Nephron (organoid): ENCODE results near the gene MYCN.
"Not testable (repeated sequence)": the region's sequence is repeated elsewhere in the genome, so short reads cannot be mapped to it uniquely, and the experiment has no call there.

Experiments used
- H3K27ac Mint-ChIP-seq, 3 experiments: 2 replicates each; pipeline ENCODE4 v1.8.0; 2020; ENCODE audit warnings: mixed read lengths in 3 of 3, mild to moderate bottlenecking in 2 of 3, moderate library complexity in 1 of 3
- H3K27me3 Mint-ChIP-seq: 2 replicates; pipeline ENCODE4 v1.8.0; 2021; ENCODE audit warnings: low read depth, mild to moderate bottlenecking, moderate library complexity, mixed read lengths
- H3K36me3 Mint-ChIP-seq: 2 replicates; pipeline ENCODE4 v1.8.0; 2020; ENCODE audit warnings: low read depth, mixed read lengths
- H3K4me1 Mint-ChIP-seq: 2 replicates; pipeline ENCODE4 v1.8.0; 2020; ENCODE audit warnings: mixed read lengths
- H3K4me3 Mint-ChIP-seq, 3 experiments: 2 replicates each; pipeline ENCODE4 v1.8.0; 2020; ENCODE audit warnings: mild to moderate bottlenecking in 3 of 3, mixed read lengths in 3 of 3, moderate library complexity in 2 of 3
- H3K9me3 Mint-ChIP-seq: 2 replicates; pipeline ENCODE4 v1.8.0; 2020; ENCODE audit warnings: mixed read lengths
- TF ChIP-seq, protein P1 (sequence below), 3 experiments: fragments of 200-600 bp; sonication (generic); IDR thresholded peaks; one replicate each; pipeline ENCODE4 v1.5.0; 2021; ENCODE audit warnings: antibody characterized with exemption in 3 of 3; ENCODE audit not compliant: unreplicated experiment in 3 of 3

The MYCN gene

DNA sequence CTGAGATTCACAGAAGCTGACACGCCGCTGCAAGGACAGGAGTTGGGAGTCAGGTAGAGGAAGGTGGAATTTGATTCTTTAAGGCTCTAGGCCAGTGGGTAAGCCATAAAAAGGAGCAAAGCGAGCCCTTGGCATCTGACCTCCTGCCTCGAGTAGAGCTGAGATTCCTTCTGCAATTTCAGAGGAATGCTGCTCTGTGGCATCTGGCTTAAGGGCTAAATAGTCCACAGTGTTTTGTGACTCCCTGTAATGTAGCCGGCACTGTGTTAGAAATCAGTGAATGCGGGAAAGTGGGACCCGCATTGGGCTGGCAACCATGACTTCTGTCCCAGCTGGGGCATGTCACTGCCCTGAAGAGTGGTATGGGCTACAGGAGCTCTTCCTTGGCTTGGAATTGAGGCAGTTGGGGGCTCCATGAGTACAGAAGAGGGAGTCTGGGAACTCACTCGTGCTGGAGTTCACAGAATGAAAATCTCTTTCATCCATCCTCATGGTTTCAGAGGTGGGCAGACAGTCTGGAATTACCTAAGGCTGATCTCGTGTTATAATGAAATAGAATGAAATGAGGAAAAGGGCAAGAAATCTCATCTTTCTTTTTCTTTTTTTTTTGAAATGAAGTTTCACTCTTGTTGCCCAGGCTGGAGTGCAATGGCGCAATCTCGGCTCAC is 12.7 kb upstream of the MYCN start:
- H3K27me3 Mint-ChIP-seq, result peaks cover 3% of the 10 kb centered on the region
- no peaks in the 10 kb centered on the region for H3K36me3 Mint-ChIP-seq
- H3K9me3 Mint-ChIP-seq, result peaks cover 2% of the 10 kb centered on the region
- H3K27ac Mint-ChIP-seq, result no peak overlapping the region
- TF ChIP-seq, protein P1, sequence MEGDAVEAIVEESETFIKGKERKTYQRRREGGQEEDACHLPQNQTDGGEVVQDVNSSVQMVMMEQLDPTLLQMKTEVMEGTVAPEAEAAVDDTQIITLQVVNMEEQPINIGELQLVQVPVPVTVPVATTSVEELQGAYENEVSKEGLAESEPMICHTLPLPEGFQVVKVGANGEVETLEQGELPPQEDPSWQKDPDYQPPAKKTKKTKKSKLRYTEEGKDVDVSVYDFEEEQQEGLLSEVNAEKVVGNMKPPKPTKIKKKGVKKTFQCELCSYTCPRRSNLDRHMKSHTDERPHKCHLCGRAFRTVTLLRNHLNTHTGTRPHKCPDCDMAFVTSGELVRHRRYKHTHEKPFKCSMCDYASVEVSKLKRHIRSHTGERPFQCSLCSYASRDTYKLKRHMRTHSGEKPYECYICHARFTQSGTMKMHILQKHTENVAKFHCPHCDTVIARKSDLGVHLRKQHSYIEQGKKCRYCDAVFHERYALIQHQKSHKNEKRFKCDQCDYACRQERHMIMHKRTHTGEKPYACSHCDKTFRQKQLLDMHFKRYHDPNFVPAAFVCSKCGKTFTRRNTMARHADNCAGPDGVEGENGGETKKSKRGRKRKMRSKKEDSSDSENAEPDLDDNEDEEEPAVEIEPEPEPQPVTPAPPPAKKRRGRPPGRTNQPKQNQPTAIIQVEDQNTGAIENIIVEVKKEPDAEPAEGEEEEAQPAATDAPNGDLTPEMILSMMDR (IDR thresholded peaks at IDR 0.05; ENCODE audit: unreplicated experiment in 3 of 3), result no peak
- H3K4me1 Mint-ChIP-seq, result peaks cover 4% of the 10 kb centered on the region
- H3K4me3 Mint-ChIP-seq, result no peak overlapping the region

DNA sequence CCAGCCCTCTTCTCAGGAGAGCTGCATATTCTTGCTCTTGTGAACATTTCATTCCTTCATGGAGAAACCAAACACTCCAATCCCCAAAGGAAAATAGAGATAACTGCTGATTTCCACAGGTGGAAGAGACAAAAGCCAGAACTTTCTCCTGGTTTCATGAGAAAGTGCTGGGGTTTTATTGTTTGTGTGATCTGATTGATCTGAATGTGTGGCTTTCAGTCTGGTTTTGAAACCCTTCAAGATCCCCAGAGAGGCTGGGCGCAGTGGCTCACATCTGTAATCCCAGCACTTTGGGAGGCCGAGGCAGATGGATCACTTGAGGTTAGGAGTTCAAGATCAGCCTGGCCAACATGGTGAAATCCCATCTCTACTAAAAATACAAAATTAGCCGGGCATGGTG is 11.3 kb upstream of the MYCN start:
- not testable (repeated sequence) for H3K27ac Mint-ChIP-seq, H3K27me3 Mint-ChIP-seq, H3K4me3 Mint-ChIP-seq, H3K36me3 Mint-ChIP-seq, H3K4me1 Mint-ChIP-seq, H3K9me3 Mint-ChIP-seq

DNA sequence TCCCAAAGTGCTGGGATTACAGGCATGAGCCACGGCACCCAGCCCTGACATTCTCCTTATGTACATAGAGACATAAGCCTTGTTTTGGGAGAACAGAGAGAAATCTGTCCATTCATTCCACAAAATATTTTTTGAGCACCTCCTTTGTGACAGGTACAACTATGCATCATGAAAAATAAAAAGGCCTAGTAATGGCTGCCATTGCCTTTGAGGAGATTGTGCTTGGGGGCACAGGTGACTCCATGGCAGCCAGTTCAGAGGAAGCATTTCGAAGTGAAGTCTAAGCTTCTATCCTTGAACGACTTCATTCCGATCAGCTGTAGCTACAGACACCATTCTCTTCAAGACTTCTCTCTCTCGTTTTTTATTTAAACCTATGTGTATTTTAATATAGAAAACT is 10.5 kb upstream of the MYCN start:
- Mint-ChIP-seq H3K27me3 (peaks cover 4% of the 10 kb centered on the region), H3K36me3 (no peaks in the 10 kb centered on the region), H3K9me3 (peaks cover 2% of the 10 kb centered on the region), H3K4me3 (no peak overlapping the region), H3K4me1 (peaks cover 3% of the 10 kb centered on the region), H3K27ac (no peak overlapping the region)
- TF ChIP-seq, protein P1 (IDR thresholded peaks at IDR 0.05; ENCODE audit: unreplicated experiment in 3 of 3), result no peak

DNA sequence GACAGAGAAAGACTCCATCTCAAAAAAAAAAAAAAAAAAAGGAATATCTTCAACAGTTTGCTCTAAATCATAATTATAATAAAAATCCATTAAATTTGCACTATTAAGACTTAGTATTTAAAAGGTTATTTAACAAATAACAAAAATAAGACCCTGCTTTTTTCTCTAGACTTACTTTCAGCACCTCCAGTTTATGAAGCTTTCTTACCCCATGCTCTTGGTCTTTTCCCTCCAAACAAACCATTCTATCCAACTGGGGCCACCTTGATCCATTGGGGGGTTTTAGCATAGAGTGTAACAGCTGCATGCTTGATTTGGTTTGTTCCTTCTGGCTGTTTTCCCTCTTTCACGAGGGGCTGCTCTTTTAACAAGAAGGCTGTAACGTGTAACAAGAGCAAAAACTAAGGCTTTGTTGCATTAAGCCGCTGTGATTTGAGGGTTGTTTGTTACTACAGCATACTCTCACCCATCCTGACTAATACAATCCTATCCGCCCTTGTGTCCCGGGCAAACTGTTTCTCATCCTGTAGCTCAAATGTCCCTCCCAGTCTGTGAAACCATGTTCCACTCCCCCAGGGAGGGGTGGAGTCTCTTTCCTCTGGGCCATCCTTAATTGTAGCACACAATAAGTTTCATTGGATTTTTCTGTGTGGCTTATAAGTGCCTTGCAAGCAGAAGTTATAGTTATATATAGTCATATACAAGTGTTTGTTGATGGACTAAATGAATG is 9.6 kb upstream of the MYCN start:
- no peaks in the 10 kb centered on the region for H3K4me1 Mint-ChIP-seq
- TF ChIP-seq, protein P1 (IDR thresholded peaks at IDR 0.05; ENCODE audit: unreplicated experiment in 3 of 3), result no peak
- no peak overlapping the region for H3K4me3 Mint-ChIP-seq
- H3K9me3 Mint-ChIP-seq, result peaks cover 2% of the 10 kb centered on the region
- H3K27ac Mint-ChIP-seq, result no peak overlapping the region
- peaks cover 4% of the 10 kb centered on the region for H3K27me3 Mint-ChIP-seq
- H3K36me3 Mint-ChIP-seq, result no peaks in the 10 kb centered on the region

DNA sequence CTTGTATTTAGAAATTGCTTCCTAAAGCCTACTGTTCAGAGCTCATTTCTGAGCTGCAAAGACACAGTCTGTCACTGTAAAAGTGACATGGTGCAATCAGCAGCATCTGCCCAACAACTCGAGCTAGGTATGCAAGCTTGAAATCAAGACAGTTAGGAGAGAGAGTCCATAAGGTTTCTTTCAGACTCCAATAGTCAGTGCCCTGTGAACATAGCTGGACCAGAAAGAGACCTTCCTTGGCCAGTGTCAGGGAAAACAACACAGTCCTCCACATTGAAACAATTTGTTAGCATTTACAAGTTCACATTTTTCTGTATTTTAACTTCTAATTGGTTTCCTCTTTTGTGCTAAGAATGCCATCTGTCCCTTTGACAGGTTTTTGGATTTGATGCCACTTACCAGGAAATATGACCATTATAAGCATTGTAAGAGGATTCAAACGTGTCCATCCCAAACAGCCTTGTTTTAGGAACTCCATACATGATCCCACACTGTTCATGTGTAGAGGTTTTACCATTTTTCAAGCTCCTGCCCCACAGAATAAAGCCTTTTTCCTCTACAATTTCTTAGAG is 8.9 kb upstream of the MYCN start:
- H3K4me3 Mint-ChIP-seq, result no peak overlapping the region
- H3K9me3 Mint-ChIP-seq, result peaks cover 2% of the 10 kb centered on the region
- no peaks in the 10 kb centered on the region for H3K4me1 Mint-ChIP-seq
- H3K27me3 Mint-ChIP-seq, result peaks cover 4% of the 10 kb centered on the region
- no peak overlapping the region for H3K27ac Mint-ChIP-seq
- no peaks in the 10 kb centered on the region for H3K36me3 Mint-ChIP-seq
- TF ChIP-seq, protein P1 (IDR thresholded peaks at IDR 0.05; ENCODE audit: unreplicated experiment in 3 of 3), result no peak

DNA sequence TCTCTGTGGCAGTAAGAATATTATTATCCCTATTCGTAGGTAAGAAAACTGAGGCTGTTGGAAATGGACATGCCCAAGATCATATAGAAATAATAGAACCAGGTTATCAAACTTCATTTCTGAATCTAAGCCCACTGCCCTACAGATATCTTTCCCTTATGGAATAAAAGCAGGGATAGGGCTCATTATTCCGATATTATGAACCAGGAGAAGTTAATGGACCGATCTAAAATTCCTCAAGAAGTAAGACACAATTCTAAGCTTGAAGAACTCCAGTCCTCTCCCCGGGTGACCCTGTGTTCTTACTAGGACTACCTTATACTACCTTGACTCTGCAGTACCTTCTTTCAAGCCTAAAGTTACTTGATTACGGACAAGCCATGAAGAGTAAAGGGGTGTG is 8.4 kb upstream of the MYCN start:
- H3K4me1 Mint-ChIP-seq, result no peaks in the 10 kb centered on the region
- no peaks in the 10 kb centered on the region for H3K36me3 Mint-ChIP-seq
- peaks cover 2% of the 10 kb centered on the region for H3K9me3 Mint-ChIP-seq

More for the DNA sequence above, 8.4 kb upstream of the MYCN start:
- TF ChIP-seq, protein P1 (IDR thresholded peaks at IDR 0.05; ENCODE audit: unreplicated experiment in 3 of 3), result no peak
- Mint-ChIP-seq H3K4me3 (no peak overlapping the region), H3K27ac (no peak overlapping the region), H3K27me3 (peaks cover 9% of the 10 kb centered on the region)
